Cardiac fibroblast (primary cell): Measurements from ENCODE around the gene FGD6.

Source experiments
- DNase-seq, 2 donors: peaks; one replicate each; pipeline versions ENCODE4 v3.0.0 to v3.0.0-alpha.2; 2010; ENCODE audit warnings: low read depth in 2 of 2
- H3K4me3 ChIP-seq, 2 donors: replicated peaks in 1 of 2; 1 replicate in 1 of 2; 2 replicates in 1 of 2; pipeline ENCODE4 v1.5.1; 2011; ENCODE audit warnings: low read depth in 2 of 2, low read length in 2 of 2, mild to moderate bottlenecking in 2 of 2, moderate library complexity in 1 of 2
- TF ChIP-seq, protein P1 (sequence below): IDR thresholded peaks from one replicate; pipeline ENCODE4 v1.5.1; 2011; ENCODE audit warnings: low read depth, mild to moderate bottlenecking, low read length, inconsistent platforms

Gene FGD6

DNA sequence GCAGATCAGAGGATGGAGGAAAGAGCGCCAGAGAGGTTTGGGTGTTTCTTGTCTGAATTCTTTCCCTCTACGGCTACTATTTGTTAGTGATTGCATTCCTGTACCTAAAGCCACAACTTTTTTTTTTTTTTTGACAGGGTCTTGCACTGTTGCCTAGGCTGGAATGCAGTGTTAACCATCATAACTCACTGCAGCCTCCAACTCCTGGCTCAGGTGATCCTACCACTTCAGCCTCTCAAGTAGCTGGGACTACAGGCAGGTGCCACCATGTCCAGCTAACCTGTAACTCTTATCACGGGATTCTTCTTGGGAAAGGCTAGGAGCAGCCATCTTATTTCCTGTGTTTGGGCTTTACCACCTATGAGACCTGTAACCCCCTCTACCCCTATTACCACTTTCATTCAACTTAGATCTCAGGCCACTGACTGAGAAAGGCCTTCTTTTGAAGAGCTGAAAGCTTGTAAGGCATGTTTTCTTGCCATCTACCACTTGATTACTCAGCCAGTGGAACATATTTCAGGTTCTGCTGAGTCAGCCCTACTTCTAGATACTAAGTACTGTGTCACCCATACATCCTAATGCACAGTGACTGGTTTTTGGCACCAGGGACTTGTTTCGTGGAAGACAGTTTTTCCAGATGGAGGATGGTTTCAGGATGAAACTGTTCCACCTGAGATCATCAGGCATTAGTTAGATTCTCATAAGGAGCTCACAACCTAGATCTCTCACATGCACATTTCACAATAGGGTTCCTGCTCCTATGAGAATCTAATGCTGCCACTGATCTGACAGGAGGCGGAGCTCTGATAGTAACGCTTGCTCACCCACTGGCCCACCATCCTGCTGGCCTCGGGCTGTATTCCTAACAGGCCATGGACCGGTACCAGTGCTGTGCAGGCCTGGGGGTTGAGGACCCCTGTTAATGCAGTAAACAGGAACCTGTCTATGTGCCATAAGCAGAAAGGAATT, 7.2 kb upstream of the FGD6 start:
- no peak overlapping the region for H3K4me3 ChIP-seq
- DNase-seq = peak; percentile 61 to 76
- TF ChIP-seq, protein P1, sequence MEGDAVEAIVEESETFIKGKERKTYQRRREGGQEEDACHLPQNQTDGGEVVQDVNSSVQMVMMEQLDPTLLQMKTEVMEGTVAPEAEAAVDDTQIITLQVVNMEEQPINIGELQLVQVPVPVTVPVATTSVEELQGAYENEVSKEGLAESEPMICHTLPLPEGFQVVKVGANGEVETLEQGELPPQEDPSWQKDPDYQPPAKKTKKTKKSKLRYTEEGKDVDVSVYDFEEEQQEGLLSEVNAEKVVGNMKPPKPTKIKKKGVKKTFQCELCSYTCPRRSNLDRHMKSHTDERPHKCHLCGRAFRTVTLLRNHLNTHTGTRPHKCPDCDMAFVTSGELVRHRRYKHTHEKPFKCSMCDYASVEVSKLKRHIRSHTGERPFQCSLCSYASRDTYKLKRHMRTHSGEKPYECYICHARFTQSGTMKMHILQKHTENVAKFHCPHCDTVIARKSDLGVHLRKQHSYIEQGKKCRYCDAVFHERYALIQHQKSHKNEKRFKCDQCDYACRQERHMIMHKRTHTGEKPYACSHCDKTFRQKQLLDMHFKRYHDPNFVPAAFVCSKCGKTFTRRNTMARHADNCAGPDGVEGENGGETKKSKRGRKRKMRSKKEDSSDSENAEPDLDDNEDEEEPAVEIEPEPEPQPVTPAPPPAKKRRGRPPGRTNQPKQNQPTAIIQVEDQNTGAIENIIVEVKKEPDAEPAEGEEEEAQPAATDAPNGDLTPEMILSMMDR = no peak

GRCh38 chr12:95220726-95221125, 3.5 kb upstream of the FGD6 start:
- no peak for DNase-seq
- TF ChIP-seq, protein P1 = no peak
- no peak overlapping the region for H3K4me3 ChIP-seq

GRCh38 chr12:95220190-95220589, 2.9 kb upstream of the FGD6 start:
- DNase-seq = no peak
- TF ChIP-seq, protein P1 = no peak
- no peak overlapping the region for H3K4me3 ChIP-seq

DNA sequence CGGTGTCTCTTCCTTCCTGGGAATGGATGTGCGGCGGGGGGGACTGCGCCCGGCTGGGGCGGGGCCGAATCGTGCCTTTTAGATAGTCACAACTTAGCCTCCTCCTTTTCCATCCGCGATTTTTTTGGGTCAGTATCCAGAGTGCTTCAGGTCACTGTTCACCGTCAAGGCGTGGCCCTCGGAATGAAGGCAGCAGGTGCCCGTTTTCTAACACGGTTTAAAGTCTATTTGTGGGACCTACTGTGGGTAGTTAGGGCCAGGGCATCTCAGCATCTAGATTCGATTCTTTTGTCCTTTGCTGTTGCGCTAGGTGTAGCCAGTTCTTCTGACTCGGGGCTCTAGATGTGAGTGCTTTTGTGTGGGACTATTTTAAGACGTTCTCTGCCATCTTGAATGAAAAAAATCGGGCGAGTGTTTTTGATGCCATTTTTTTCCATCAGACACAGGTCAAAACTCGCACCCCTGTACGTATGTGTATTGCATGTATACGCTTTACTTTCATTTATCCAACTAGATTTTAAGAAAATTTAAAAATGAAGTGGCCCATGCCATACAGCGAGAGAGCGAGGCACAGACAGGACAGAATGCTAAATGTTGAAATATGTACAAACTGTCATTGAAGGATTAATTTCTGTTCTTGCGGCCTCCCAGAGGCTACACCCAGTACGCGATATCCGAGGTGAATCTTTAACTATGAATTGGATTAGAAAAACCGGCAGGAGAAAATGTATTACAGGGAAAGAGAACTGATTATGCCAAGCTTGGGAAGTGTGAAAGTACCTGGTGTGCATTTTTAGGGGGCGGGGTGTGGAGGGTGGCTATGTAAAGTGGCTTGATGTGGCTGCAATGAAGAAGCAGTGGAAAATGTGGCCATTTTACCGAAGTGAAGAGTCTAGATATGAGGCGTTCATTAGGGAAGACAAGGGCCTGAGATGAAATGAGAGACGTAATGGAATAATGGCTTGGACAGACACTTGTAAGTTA, 1.2 kb upstream of the FGD6 start:
- TF ChIP-seq, protein P1 = no peak
- H3K4me3 ChIP-seq = peak overlapping the region; percentile 86 to 88
- DNase-seq = peak; percentile 54 to 74

GRCh38 chr12:95216711-95217376, 423 bp downstream of the FGD6 start:
- TF ChIP-seq, protein P1 = no peak
- peak in 1 of 2 donors; percentile 33 for DNase-seq
- H3K4me3 ChIP-seq = peak overlapping the region; percentile 87 to 88

- peak overlapping the region; percentile 87 to 88 for H3K4me3 ChIP-seq
- TF ChIP-seq, protein P1 = no peak
- DNase-seq = peak; percentile 62 to 63
These were observed 1.3 kb downstream of the FGD6 start for GRCh38 chr12:95215949-95216348.
